Activated CD8-positive, alpha-beta memory T cell treated with anti-CD3 and anti-CD28 coated beads for 4 hours (primary cell): Measurements from ENCODE around the gene OTOP2.
"Not testable (repeated sequence)": the region's sequence is repeated elsewhere in the genome, so short reads cannot be mapped to it uniquely, and the experiment has no call there.

ENCODE experiments used
- DNase-seq, 2 donors: peaks; one replicate each; pipeline ENCODE4 v3.0.0-alpha.2; 2020; ENCODE audit warnings: low read depth in 2 of 2

Gene OTOP2

DNA sequence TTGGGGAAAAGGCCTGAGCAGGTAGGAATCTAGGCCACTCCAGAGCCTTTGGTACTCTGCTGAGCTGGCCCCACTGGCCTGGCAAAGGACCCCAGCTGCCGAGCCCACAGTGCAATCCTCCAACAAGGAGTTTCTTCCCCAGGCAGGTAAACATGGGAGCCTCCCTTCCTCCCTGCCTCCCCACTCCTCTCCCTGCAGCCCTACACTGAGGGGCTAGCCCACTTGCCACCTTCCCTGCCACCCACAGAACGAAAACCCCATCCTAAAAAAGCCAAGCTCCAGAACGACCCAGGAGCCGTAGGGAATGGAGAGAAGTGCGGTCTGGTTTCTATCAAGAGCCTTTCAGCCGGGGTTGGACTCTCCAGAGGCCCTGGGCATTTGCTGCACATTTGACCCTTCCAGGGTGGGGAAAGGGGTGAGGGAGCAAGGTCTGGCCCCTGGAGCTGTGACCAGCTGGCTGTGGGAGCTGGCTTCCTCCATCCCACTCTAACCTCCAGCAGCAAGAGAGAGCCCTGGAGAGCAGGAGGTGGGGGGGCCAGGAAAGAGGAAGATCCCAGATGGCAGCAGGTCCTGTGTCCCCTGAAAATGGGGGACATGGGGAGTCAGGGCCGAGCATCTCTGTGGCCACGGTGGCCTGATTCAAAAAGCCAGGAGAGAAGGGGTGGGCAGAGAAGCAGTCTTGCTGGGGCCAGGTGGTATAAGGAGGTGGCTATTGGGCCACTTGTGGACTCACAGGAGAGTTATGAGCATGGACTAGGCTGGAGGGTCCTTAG, 47.2 kb downstream of the OTOP2 start:
- DNase-seq = no peak

DNA sequence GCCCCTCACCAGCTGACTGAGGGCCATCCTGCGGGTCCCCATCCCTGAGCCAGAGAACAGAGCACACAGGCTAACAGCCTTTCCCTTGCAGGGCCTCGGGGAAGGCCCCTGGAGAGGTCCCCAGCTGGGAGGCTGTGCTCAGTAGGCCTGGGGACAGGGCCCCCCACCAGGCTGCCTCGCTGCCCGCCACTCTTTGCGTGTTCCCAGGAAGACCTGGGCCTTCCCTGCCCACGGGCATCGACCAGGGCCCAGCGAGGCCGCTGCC, 47.7 kb downstream of the OTOP2 start:
- DNase-seq = no peak

DNA sequence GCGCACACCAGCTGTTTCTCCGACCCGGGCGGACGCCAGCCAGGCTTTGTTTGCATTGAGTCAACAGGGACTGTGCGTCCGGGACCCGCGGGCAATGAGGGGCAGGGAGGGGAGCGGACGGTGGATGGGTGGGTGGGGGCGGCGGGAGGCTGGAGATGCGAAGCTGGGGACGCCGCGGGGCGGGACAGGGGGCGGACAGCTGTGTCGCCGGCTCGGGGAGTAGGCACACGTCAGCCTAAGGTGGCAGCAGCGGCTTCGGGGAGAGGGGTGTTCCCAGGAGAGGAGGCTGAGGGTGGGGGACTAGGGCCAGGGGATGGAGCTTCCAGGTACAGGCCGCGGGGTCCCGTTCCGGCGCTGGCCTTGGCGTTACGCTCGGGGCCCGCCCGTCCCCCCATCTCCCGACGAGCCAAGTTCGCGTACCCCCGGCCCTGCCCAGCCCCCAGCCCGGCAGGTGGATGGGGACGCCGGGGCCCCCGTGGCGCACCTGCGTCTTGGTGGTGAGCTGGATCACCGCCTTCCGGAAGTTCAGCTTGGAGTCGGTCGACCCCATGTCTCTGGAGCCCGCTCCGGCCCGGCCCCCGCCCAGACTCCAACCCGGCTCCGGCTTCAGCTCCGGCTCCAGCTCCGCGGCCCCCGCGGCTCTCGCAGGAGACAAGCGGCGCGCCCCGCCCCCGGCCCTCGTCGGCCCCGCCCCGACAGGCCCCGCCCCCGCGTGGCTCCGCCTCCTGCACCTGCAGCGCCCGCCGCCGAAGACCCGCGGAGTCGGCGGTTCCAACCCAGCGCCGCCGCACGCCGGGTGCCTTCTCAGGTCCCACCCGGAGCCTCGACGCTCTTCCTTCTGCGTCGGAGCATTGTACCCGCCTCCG, 48.3 kb downstream of the OTOP2 start, which contains the start of gene HID1:
Gene HID1, minus strand, starts transcription at position 653 of the 866 bp plus-strand sequence. Its CDS starts 103 bp downstream, at position 550.
- DNase-seq = peak; percentile 59 to 65

DNA sequence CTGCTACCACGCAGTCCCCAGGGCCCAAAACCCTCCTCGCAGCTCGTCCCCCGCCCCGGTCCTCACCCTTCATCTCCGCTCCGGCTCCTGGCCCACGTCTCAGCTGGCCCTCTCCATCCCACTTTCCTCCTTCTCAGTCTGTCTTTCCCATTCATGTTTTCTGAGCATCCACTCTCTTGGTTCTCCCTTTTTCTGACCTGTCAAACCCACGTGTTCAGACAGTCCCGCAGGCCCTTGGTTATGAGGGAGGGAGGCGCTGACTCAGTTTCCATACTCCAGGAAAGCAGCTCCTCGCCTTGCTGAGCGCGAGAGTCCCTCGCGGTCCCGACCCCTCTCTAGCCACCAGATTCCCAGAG, 48.9 kb downstream of the OTOP2 start:
- no peak for DNase-seq

DNA sequence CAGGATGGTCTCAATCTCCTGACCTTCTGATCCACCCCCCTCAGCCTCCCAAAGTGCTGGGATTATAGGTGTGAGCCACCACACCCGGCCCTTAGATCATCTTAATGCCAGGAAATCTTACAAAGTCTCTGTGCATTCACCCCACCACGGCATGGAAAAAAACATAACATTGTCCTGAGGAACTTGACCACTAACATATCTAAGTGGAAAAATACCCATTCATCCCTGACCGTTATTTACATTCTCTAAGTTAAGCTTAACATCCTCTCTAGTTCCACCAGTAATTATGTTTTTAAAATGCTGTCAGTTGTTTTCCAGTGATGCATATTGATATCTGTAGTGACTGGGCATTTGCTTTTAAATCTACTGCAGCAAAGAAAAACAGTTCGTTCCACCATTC, 51.9 kb downstream of the OTOP2 start:
- no peak for DNase-seq

DNA sequence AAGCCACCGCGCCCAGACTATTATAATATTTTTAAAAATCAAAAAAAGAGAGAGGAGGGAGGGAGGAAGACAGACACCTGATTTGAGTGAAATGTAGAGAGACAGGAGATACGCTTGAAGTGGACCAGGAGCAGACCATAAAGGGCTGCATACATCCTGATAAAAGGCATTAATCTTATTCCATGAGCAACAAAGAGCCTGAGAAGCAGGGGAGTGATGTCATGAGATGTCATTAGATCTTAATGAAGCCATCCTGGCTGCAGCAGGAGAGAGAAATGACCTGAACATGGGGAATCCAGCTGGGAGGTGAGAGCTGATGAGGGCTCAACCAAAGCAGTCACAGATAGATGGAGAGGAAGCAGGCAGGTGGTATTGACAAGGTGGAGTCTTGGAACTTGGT, 53.7 kb downstream of the OTOP2 start:
- no peak for DNase-seq

DNA sequence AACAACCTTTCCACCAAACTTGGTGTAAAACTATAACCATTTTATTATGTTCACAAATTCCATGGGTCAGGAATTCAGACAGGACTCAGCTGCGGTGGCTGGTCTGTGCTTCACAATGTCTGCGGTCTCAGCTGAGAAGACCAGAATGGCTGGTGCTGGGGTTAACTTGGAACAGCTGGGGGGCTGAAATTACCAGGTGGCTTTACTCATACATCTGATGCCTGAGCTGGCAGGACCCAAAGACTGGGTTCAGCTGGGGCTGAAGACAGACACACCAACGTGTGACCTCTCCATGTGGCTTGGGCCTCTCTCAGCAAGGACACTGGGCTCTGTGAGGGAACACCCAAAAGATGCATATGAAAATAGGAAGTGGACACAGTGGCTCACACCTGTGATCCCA, 54.2 kb downstream of the OTOP2 start:
- DNase-seq = no peak

DNA sequence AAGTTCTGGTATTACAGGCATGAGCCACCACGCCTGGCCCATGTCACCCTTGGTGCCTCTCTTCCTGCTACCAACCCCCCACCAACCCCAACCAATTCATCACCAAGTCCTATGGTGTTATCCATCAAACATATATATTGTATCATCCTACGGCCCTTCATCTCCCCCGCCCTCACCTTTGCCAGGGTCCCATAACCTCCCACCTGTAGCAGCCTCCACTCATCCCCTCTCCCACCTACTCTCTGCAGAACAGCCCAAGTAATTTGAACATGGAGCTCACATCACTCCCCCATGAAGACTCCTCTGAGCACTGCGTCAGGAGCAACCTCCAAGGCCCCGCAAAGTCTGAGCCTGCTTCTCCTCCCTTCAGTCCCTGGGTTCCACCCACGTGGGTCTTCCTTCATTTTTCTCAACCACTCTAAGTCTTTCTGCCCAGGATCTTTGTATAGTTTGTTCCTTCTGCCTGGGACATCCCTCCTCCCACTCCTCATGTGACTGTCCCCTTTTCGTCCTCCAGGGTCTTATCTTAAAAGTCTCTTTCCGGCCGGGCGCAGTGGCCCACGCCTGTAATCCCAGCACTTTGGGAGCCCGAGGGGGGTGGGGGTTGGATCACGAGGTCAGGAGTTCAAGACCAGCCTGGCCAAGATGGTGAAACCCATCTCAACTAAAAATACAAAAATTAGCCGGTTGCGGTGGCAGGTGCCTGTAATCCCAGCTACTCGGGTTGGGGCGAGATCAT, 55.5 kb downstream of the OTOP2 start:
- no peak for DNase-seq

DNA sequence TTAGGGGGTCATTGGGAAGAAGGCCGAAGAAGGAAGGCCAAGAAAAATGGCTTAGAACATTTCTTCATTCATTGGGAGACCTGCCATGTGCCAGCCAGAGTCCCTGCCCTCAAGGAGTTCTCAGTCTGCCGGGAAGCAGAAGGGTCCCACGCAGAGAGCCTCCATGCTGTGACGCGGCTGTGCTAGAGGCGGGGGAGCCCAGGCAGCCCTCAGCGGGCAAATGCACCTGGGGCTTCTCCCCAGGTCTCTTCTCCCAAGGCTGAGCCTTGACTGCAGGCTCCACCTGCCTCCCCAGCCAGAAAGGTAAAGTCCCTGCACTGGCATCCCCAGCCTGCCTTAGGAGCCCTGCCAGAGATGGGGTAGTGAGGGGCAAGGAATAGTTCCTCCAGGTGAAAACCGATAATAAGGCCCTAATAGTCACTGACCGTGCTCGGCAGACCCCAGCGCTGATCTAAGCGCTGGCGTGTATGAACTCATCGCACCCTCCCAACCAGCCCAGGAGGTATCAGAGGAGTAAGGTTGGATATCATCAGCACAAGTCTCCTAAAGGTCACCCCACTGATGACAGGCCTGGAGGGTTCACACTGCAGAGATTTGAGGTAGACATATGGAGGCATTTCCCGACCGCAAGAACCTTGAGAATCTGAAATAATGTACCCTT, 57.4 kb downstream of the OTOP2 start:
- DNase-seq = no peak

DNA sequence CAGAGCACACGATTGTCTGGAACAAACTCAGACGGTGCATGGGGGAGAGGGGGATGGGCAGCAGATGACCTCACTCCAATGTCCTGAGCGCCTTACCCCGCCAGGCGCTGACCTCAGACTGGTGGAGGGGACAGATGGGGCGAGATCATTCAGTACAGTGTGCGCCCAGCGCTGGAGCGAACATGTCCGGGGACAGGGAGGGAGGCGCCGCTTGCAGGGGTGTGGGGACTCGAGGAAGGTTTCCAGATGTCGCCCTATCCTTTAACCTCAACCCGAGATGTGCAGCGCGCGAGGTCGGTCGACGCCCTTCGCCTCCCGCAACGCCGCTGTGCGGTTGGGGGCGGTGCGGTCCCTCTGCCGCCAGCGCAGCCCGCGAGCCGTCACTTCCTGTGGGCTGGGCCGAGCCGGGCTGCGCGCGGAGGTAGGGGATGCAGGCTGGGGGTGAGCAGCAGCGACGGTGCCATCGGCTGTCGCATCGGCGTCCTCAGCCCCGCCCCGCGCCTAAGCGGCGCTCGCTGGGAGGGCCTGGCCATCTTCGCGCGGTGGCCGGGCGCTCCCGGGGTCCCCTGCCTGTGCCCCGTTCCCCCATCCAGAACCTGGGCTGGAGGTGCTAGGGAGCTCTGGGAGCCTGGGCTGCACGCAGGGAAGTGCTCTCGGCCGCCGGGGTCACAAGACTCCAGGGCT, 58.0 kb downstream of the OTOP2 start:
- DNase-seq = peak; percentile 51 to 53

DNA sequence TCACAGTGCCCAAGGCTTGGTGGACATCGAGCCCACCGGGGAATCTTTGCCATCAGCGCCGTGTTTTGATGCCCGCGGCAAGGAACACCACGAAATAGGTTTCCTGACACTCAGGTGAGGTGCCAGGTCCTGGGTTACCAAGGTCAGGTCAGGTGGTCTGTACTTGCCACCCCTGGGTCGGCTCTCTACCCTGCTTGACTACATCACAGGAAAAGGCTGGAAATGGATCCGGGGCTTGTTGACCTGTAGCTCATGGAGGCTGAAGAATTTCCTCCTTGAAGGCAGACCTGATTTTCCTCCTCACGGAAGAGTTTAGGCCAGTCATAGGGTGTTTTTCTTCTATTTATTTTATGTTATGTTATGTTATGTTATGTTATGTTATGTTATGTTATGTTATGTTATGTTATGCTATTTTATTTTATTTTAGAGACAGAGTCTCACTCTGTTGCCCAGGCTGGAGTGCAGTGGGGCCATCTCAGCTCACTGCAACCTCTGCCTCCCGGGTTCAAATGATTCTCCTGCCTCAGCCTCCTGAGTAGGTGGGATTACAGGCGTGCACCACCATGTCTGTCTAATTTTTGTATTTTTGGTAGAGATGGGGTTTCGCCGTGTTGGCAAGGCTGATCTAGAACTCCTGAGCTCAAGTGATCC, 58.7 kb downstream of the OTOP2 start:
- DNase-seq = not testable (repeated sequence)
